CD4-positive, alpha-beta T cell treated with Interleukin-17A for 1 hour (primary cell): ENCODE results near the gene FKBP8.

Source experiments
- DNase-seq: peaks from one replicate; pipeline ENCODE4 v3.0.0-alpha.2; 2020

Gene FKBP8

DNA sequence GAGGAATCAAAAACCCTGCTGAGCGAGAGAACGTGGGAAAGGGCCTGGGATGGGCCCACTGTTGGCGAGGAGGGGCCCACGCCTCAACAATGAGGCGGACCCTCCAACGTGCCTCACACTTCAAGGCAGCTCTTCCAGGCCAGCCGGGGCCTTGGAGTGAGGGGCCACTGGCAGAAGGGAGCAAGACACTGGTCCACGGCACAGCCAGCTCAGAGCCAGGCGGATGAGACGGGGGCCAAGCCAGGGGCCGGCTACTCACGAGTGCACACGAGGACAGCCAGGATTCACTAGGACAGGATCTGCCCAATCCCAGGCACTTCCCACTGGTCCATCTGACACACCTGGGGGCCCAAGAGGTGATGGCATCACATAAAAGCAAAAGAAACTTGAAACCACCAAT lies 42.0 kb downstream of the FKBP8 start:
- no peak for DNase-seq

GRCh38 chr19:18500799-18501198 lies 42.6 kb downstream of the FKBP8 start:
- no peak for DNase-seq

DNA sequence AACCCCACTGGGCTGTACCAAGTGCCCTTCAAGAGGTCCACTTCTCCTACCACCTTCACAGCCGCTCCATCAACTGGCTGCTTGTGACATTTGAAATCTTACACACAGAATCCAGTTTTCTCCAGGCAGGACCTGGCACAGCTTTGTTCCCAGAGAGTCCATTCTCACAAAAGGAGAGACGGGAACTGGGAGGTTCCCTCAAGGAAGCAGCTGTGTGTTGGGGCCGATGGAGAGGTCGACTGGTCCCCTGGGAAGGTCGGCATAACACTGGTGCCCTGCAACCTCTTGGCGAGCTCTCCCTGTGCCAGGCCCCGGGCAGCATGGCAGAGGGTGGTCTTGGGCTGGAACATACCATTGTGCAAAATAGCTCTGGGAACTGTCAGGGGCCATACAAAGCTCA lies 43.0 kb downstream of the FKBP8 start:
- DNase-seq: no peak

DNA sequence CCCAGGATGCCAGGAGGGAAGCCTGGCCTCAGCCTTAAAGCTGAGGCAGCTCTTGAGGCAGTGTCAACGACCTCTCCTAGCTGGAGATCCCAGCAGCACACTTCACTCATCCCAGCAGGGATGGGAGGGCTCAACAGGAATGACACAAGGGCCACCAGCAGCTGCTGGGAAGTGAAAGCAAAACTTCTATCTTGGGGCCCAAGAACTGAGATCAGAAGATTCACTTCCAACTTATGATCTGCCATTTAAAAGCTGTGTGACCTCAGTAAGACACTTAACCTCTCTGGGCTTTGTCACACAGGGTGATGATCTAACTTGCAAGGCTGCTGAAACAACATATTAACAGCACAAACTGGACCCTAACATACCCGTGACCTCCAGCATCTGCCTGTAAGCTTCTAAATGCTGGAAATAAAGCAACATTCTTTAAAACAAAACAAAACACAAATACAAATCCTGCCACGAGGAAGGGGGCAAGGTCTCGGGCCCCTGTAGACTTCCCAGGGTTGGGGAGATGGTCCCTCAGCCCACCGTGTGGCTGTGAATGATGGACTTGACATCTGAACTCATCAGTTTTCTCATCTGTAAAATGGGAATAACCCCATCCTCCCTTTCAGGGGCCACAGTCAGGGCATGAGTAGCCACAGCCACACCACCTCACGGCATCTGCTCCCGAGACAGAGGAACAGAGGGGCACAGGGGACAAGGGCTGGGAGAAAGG lies 44.2 kb downstream of the FKBP8 start:
- peak; percentile 21 for DNase-seq

- no peak for DNase-seq
Observed at GRCh38 chr19:18496980-18497256, 46.5 kb downstream of the FKBP8 start.

DNA sequence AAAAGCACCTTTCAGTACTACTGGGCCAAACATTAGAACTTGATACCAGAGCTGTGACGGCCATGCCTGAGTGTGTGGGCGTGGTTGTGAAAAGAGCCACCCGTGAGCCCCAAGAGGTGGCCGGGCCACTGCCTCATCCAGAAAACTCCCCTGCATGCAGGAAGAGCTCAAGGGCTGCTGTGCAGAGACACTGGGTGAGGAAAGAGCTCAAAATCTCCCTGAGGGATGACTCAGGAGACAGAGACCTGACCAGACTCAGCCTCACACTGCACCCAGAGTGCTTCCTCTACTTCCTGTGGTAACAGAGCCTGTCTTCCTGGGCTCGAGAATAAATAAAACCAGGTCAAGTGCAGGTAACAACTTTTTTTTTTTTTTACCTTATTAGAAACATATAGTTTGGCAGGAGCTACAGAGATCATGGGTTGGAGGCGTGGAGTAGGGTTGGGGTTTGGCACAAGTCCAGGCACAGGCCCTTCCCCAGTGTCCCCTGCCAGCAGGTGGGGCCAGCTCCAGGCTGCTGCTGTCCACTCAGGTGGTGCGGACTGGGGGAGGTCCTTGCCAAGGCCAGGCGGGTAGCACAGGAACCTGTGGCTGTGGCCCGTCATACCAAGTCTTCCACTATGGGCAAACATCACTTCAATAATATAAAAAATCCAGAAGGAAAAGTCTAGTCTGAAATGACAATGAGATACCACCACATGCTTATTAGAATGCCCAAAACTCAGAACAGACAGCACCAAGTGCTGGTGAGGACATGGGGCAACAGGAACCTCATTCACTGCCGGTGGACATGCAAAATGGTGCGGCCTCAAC lies 47.0 kb downstream of the FKBP8 start:
- DNase-seq: peak; percentile 91

DNA sequence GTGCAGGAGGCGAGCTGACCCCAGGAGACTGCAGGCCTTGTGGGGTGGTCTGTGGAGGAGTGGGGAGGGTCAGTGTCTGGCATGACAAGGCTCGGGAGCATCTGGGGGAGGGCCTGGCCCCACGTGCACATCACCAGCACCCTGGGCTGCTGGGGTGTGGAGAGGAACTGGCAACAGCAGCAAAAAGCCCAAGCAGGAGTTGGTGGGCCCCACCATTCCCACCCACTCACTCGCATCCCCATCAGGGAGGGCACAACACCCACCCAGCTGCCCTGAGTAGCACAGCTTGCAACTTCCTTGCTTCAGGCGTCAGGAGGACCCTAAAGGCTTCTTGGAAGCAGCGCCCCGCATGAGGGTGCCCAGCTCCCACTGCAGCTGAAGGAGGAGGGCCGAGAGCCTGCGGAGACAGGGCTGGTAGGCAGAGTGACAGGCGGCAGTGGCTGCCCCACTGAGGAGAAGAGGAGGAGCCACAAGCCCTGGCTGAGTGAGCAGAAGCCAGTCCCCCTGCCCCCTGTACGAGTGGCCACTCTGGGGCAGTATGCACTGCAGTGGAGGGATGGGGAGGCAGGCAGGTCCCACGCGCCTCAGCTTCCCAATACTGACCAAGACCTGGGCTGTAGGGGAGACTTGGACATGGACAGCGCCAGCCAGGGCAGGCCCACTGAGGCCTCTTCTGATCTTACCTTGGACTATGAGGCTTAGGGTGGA lies 48.0 kb downstream of the FKBP8 start:
- no peak for DNase-seq

DNA sequence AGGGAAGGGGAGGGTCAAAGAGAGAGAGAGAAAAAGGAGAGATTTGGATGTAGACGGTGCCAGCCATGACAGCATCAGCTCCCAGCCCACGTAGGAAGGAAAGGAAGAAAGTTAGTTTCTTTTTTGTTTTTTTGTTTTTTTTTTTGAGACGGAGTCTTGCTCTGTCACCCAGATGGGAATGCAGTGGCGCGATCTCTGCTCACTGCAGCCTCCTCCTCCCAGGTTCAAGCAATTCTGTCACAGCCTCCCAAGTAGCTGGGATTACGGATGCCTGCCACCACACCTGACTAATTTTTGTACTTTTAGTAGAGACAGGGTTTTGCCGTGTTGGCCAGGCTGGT lies 49.1 kb downstream of the FKBP8 start:
- DNase-seq: peak; percentile 46

DNA sequence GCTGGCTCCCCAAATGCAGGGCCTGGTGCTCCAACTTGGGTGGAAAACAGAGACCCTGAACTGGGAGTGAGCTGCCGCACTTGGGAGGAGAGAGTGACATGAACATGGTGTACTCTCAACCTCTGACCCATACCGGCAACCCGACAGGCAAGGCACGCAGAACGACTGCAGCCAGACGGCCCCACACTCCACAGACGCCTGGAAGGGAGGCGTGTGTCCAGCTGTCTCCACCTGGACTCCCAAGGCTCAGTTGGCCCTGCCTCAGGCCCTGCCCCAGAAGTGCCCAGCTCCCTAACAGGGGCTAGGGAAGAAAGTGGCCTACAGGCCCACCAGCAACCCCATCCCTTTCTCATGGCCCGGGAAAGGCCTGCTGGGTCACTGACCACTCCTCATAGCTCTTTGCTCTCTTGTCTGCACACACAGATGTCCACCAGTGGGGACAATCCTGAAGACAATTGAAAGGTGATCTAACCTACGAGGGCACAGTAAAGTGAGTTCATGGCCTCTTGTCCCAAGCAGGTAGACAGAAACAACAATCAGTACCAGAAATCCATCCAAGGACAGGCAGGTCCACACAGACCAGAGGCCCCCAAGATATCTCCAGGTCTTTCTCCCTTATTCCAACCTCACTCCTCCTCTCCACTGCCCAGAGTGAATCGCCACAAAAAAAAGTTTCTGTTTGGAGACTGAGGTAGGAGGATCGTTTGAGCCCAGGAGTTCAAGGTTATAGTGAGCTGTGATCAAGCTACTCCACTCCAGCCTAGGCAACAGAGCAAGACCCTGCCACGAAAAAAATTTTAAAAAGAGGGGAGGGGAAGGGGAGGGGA lies 49.7 kb downstream of the FKBP8 start:
- no peak for DNase-seq

DNA sequence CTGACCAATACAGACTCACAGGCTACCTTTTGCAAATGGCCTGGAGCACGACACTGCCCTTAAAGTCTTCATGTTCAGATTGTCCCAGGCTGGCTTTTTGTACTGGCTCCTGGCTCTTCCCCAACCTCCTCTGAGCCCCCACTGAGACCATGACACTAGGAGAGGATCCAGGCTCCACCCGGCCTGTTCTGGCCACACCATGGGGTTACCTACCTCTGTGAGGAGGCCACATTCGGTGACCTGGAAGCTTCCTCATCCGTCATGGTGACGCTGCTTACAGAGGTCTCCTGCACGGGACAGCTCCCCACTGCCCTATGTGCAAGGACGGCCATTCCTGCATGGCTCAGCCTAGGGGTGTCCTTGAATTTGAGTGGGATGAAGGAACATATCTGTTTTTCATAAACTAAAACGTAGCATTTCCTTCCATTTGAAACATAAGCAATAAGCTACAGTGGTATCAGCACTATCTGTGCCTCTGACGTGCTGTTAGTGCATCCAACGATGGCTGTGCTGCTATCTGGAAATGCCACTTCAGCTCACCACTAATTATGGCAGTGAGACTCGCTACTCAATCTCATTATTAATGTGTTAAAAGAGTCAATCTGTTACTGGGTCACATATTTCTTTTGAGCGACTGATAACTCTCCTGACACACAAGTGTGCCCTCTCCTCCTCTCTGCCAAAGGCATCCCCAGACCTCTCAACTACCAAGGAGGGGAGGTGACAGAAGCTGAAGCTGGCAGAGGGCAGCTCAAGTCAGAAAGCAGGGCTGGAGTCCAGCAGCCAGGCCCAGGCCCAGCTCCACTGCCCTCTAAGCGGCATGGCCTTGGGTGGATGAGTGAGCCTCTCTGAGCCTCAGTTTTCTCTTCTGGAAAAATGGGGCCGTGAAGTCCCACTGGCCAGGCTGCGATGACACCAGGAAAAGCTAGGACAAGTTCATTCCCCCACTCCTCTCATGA lies 51.1 kb downstream of the FKBP8 start:
- DNase-seq: no peak

DNA sequence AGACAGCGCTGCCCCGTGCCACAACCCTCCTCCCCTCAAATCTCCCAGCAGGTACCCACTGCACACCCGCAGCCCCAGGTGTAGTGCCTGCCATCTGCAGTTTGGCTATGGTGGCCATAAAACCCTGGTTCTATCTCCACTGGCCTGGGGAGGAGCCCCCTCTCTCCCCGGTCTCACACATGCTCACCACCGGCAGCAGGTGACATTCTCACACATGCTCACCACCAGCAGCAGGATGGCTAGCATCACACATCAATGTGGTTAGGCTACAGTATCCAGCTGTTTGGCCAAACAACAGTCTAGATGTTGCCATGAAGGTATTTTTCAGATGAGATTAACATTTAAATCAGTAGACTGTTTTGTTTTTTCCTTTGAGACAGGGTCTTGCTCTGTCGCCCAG lies 52.6 kb downstream of the FKBP8 start:
- no peak for DNase-seq

- no peak for DNase-seq
Observed at GRCh38 chr19:18489627-18490184, 53.7 kb downstream of the FKBP8 start.

GRCh38 chr19:18488838-18489626 lies 54.3 kb downstream of the FKBP8 start:
- no peak for DNase-seq

- no peak for DNase-seq
Observed at GRCh38 chr19:18488403-18488723, 55.0 kb downstream of the FKBP8 start.

DNA sequence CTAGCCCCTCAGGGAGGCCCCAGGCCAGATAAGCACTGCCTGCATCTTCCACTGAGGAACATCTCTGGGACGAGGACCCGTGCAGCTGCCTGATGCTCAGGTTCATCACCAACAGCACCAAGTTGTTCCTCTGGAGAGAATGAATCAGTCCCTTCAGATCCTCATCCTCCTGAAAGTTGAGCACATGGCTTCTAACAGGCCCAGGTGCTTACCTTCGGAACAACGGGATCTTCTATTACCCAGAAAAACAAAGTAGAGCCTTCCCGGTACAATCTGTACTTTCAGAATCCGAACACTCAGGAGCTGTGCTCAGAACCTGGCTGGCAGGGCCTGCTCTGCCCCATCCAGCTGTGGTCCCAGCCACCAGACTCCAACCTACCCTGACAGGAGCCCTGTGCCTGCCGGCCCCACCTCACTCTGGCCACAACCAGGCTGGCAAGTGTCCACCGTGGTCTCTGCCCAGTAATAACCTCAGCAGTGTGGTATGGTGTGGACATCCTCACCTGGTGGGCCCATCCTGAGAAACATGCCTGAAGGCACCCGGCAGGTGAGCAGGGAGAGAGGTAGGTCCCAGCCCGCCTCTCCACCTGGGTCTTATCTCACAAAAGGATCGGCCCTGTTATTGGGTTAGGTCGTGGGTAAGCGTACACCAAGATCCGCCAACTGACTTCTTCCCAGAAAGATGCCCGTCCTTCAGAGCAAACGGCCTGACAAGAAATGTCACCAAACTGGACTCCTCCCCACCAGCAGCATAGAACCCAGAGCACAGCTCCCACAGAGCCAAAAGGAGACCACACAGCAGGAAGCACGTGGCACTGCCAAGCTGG lies 55.6 kb downstream of the FKBP8 start:
- DNase-seq: no peak

- no peak for DNase-seq
Observed at GRCh38 chr19:18486746-18487145, 56.6 kb downstream of the FKBP8 start.

- DNase-seq: no peak
Observed at GRCh38 chr19:18484992-18485391, 58.4 kb downstream of the FKBP8 start.

DNA sequence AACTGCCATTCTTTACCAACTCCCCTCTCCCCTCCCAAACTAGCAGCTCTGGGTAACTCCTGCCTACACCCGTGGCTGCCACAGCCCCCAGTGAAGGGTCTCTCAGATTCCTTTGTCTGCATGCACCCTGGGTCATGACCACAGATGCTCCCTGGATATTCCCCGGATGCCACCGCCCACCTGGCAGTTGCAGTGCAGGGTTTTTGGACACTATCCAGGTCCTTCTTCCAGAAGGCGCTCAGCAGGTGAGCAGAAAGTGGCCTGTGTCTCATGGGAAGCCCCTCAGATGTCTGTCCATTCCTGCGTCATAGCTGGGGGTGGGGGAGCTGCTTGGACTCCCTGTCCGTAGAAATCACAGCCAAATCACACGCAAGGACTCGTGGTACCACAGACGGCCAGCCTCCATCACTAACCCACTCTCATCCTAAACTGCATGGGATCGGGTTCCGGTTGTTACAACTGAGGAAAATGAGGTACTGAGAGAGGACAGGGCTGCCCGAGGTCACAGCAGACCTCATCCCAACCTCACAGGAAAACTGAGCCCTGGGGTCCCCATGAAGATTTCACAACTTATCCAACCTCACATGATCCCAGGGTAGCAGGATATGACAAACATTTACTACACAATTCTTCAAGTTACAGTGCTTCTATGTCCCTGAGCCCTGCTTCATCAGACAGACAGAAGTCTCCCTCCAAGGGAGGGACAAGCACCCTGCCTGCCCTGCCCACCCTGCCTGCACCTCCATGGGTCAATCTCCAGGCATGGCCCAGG lies 60.1 kb downstream of the FKBP8 start:
- DNase-seq: no peak
